ENCODE data around the gene MYOZ3.

The MYOZ3 gene

DNA sequence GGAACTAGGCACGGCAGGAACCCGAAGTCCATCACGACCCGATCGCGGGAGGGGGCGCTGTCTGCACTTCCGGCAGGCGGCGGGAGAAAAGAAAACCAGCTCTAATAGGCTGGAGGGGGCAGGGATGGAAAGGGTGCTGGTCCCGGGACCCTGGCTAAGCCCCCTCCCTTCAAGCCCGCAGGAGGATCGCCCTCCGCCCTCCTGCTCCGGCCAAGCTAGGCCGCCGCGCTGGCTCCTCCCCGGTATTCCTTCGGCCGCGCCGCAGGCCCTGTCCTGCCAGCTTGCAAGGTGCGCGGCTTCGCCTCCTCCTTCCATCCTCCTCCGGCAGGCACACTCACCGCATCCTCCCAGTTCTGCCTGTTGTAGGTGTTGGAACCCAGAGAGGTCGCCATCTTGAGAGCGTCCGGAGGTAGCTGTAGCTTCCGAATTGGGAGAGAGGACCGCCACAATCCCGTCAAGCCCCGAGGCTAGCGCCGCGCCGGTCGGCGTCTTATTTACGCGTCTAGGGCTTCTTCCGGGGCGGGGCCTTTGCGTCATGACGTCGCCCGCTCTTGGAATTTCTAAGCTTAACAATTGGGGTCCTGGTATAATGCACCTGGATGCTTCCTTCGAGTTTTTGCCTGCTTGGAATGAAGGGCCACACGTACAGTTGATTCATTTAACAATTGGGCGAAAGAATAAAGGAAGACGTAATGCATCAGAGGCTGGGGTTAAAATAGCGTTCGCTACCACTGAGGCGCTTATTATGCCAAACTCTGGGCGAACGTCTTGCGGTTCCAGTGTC is 39.7 kb downstream of the MYOZ3 start, which contains the start of gene RBM22:
Gene RBM22, minus strand, starts transcription at position 469 of the 784 bp plus-strand sequence. Its CDS starts 77 bp downstream, at position 392.
- peak; percentile 97 for DNase-seq (ENCODE audit: low spot score)

DNA sequence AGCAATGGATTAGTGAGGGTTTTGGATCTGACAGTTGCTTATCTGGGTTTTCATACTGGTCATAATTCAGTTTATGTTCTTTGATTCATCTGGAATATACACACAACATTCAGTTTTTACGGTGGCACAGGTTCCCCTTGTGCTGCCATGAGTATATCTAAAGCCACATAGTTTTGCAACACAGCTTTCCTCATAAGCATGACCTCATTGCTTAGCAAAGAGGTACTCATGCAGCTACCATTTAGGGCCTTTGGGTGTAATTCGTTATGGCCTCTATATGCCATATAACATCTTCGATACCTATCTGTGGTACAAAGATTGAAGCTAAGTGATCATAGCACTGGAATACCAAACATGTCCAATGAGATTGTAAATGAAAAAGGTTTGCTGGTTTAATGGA is 42.7 kb downstream of the MYOZ3 start:
- no peak for DNase-seq (ENCODE audit: low spot score)

DNA sequence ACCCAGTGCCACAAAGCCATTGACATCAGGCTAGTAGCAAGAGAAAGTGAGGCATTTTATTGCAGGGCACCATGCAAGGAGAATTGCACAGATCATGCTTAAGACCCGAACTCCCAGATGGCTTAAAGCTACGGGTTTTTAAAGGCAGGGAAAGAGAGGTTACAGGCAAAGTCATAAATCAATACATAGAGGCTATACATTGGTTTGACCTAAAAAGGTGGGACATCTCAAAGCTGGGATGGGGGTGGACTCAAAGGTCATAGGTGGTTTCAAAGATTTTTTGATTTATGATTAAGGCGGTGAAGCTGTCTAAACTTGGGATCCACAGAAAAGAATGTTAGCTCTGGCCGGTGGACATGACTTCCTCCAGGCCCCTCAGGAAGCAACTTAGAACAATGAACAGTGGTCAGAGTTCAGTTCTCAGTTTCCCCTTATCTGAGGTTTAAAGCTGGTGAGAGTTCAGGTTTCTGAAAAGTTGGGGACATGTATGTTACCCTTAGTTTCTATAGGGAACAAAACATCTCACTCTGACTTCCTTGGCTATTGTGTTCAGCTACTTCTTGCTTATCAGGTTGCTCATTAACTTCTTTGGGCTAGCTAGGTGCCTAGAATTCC is 45.8 kb downstream of the MYOZ3 start:
- no peak for DNase-seq (ENCODE audit: low spot score)

DNA sequence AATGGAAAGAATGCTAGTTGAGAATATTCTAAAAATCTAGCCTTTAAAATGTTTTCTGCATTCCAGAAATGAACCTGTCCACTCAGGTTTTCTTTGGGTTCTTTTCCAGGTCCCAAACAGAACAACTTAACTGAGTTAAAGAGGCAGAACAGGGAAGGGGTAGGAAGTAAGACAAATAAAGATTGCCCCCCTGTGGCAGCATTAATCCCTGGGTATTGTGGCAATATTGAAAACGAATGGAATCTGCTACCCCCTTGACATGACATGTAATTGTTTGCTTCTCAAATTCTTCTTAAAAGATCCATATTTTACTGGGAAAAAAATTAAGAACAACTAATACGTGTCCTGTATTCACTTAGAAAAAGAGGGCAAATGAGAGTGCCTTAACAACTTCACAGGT is 49.1 kb downstream of the MYOZ3 start:
- no peak for DNase-seq (ENCODE audit: low spot score)

DNA sequence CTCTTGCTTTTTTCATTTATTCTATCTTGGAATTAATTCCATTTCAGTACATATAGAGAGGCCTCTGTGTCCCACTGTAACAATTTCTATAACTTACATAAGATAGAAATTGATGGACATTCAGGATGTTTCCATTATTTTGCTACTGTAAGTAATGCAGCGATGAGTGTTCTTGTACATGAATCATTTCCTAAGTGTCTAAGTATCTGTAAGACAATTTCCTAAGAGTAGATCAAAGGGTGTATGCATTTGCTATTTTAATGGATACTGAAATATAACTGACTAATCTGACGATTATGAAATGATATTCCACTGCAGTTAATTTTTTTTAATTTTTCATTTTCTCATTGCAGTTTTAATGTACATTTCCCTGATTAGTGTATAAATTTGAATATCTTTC is 62.8 kb downstream of the MYOZ3 start:
- no peak for DNase-seq (ENCODE audit: low spot score)
